Stimulated activated CD4-positive, alpha-beta T cell treated with anti-CD3 and anti-CD28 coated beads, TNF-alpha, amount 100 ng/mL, for 4 hours (primary cell): ENCODE data around the gene UNC5A.
A peak's percentile ranks its signal among the peaks of the same experiment; 100 is the strongest.

Experiments
- DNase-seq, 3 experiments: peaks; one replicate each; pipeline ENCODE4 v3.0.0-alpha.2; 2020; ENCODE audit warnings: low read depth in 3 of 3

The UNC5A gene

GRCh38 chr5:176820937-176821336 is 10.6 kb downstream of the UNC5A start:
- no peak for DNase-seq

DNA sequence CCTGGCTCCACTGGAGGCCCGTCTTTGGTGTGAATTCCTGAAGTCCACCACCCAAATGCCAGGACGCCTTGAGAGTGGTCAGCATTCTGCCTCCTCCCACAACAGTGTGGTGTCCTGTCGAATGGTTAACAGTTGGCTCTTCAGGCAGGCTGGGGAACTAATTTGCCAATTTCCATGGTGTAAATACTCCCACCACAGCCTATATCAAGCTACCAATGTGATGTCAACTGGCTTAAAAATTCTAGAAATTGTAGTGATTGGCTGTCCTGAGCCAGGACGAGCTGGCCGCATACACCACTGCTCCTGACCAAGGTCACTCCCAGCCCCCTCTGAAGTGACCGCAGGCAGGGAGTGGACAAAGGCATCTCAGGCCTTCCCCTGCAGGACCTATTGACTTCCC is 11.1 kb downstream of the UNC5A start:
- no peak for DNase-seq

DNA sequence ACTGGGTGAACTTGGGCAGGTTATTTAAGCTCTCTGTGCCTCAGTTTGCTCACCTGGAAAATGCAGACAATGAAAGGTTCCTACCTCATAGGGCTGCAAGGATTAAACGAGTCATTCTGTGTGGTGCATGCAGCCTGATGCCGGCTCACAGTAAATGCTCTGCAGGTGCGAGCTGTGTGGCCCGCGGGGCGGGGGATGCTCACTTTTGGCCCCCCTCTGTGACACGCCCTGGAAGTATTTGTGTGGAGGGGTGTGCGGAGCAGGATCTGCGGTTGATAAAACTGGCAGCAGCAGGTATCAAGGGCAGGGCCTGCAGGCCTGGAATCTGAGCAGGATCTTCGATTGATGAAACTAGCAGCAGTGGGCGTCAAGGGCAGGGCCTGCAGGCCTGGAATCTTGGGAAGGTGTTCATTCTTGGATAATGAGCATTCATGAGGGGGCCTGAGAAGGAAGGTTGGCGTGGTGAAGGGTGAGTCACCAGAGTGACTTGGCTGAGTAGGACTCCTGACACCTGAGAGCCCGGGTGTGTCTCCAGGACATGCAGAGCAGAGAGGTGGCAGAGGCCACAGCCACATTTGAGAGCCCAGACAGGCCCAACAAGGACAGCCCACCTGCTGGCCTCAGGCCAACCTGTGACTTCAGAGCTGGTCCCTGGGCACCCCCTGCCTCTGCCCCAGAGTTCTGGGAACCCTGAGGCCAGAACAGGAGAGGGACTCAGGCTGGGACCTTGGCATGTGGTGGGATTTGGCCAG is 11.9 kb downstream of the UNC5A start:
- DNase-seq: no peak

DNA sequence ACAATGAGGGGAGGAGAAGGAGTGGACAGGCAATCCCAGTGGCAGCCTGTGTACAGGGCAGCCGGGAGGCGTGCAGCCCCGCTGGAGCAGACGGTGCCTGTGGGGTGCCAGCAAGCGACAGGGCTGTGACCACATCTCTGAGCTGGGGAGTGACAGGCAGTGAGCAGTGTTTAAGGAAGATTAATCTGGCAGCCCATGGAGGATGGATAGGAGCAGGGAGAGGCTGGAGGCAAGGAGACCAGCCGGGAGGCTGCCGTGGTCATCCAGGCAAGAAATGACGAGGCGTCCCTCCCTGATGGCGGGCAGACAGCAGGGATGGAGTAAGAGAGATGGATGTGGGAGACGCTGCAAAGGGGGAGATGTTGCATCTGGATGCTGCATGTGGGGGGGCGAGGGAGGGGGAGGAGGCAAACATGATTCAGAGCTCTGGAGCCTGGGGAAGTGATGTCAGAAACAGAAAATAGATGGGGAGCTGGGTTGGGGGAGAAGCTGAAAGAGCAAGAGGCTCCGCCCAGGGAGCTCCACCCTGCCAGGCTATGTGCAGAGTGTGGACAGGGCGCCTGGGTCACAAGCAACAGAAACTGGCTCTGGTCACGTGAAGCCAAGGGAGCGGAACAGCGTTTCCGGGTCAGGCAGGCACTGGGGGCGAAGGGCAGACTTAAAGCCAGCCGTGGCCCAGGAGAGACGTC is 12.6 kb downstream of the UNC5A start:
- no peak for DNase-seq

DNA sequence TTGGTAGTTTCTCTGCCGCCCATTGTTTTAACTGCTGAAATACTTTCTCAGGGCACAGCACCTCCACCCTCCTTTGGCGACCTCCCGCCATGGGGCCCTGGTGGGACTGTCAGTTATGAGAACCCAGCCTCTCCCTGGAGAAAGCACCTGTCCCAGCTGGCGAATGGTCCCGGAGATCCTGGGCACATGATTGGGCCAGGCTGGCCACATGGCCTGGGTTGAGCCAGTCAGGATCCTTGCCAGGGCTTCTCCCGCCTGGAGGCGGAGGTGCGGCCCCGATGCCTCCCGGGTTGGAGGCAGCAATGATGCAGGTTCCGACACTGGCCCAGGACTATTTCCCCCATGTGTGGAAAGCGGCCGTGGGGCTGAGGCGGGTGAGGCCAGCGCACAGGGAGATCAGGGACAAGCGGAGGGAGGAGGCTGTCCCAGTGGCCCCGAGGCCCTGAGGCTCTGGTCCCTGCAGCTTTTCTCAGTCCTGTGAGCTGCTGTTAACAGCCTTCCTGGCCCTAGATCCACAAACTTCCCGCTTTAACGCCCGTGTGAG is 13.6 kb downstream of the UNC5A start:
- no peak for DNase-seq

GRCh38 chr5:176824604-176825003 is 14.2 kb downstream of the UNC5A start:
- DNase-seq: no peak

DNA sequence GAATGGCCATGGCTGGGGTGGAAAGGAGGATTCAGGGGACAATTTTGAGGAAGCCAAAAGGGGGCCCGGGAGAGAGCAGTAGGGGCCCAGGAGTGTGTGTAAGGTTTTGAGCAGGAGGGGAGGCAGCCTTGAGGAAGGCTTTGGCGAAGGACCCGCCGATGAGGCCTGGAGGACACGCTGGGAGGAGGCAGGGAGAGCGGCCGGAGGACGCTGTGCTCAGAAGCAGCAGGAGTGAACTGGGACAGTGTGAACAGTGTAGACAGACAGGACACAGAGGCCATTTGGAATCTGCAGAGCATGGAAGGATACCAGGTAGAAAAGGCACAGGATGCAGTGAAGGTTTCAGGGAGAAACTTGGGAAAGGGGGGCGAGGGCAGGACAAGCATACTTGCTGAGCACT is 14.9 kb downstream of the UNC5A start:
- DNase-seq: no peak

DNA sequence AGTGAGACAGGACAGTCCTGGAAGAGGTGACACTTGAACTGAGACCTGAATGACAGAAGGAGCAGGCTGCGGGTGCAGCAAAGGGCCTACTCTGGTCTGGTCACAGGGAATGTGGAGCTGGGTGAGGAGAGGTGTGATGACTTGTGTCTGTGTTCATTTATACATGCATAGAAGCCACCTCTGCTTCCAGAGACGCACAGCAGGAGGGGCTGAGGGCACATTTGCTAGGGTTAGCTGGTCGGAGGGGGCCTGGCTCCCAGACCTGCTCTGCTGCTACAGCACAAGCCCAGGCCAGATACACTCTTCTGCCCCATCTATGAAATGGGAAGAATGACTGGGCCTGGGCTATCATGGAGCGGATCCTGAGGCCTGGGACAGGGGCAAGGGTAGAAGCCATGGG is 15.6 kb downstream of the UNC5A start:
- no peak for DNase-seq

DNA sequence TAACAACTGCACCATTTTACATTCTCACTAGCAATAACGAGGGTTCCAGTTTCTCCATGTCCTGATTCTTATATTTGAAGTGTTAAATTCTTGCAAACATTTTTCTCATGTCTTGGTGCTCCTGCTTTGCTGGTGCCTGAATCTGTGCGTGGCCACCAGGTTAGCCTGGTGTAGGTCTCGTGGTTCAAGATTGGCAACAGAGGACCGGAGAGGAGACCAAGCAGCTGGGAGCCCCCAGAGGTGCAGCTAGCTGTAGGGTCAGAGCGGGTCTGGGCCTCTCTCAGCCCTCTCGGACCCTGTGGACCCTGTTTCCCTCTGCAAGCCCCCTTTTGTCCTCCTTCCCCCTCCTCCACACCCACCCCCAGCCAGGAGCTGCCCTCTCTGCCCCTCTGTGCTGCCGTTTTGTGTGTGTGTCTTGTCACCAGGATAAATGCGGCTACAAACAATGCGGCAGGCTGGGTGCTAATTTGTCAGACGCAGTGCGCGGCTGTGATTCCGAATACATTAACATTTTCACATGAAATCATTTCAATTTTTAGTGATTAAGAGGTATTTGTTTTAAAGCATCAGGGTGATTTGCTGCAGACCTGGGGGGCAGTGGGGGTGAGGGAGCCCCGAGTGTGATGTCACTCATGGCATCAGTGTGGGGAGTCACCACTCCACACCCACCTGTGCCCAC is 17.5 kb downstream of the UNC5A start:
- DNase-seq: no peak

GRCh38 chr5:176829320-176829719 is 19.0 kb downstream of the UNC5A start:
- DNase-seq: no peak

DNA sequence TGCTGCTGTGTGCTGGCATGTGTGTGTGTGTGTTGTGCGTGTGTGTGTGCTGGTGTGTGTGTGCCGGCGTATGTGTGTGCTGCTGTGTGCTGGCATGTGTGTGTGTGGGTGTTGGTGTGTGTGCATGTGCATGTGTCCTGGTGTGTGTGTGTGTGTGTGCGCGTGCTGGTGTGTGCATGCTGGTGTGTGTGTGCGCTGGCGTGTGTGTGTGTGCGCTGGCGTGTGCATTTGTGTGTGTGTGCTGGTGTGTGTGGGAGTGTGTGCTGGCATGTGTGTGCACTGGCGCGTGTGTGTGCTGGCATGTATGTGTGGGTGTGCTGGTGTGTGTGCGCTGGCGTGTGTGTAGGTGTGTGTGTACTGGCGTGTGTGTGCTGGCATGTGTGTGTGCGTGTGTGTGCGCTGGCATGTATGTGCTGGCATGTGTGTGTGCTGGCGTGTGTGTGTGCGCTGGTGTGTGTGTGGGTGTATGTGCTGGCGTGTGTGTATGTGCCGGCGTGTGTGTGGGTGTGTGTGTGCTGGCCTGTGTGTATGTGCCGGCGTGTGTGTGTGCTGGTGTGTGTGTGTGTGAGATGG is 20.1 kb downstream of the UNC5A start:
- DNase-seq: no peak

GRCh38 chr5:176830995-176831423 is 20.6 kb downstream of the UNC5A start:
- no peak for DNase-seq

DNA sequence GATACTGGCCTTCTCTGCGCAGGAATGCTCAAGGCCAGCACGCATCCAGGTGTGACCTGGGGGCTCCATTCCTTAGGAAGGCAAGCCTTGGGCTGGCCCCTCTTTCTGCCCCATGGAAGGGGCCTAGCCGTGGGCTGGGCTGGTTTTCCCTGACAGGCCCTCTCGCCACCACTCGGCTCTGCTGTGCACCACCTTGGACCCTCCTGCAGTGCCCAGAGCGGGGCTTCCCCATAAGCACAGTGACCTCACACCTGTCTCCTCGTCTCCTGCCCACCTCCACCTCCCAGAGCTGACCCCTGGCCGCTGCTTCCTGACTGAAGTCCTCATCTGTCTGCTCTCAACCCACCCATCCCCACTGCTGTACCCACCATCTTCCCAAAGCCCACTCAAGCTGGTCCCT is 21.1 kb downstream of the UNC5A start:
- no peak for DNase-seq

GRCh38 chr5:176832162-176832561 is 21.8 kb downstream of the UNC5A start:
- DNase-seq: no peak

DNA sequence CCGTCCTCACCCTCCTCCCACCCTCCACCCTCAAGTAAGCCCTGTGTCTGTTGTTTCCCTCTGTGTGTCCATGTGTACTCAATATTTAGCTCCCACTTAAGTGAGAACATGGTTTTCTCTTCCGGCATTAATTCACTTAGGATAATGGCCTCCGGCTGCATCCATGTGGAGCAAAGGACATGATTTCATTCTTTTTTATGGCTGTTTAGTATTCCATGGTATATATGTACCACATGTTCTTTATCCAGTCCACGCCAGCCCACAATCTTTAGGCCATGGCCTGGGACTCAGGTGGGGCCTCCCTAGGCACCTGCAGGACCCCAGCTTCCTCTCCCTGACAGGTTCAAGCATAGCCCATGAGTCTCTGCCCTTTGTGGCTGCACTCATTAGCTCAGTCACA is 22.9 kb downstream of the UNC5A start:
- DNase-seq: no peak

GRCh38 chr5:176835918-176836317 is 25.6 kb downstream of the UNC5A start:
- no peak for DNase-seq

DNA sequence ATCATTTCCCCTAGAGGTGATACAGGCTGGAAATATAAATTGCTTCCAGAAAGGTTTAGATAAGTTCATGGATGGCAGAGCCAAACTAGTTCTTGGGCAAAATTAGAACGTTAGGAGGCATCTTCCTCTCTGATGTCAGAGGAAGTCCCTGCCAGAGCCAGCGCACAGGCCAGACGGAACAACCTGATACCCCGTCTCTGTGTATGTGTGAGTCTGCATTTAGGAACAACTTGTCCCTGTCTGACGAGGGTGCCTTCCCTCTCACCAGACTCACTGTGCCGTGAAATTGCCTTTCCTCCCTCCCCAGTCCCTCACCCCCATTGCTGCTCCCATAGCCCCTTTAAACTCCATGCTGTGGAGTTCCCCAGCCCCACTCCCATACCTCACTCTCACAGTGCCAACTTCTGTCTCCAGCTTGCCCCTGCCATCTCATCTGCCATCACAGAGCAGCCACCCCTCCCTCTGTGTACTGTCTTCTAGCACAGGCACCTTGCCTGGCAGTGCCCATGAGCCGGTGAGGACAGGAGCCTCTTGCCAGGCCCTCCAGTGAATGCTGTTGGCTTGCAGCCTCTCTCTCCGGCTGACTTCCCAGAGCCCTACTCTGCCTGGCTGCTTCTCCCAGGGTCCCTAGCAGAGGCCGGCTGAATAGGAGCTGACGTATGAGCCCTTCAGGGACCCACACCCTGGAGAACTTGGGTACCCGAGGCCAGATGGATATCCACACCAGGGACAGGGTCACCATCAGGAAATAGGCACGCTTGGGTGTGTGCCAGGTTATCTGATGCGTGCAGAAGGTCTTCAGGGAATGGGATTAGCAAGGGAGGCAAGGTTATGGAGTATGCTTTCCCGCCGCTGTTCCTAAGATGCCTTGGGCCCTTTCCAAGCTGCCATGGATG is 26.7 kb downstream of the UNC5A start:
- no peak for DNase-seq

DNA sequence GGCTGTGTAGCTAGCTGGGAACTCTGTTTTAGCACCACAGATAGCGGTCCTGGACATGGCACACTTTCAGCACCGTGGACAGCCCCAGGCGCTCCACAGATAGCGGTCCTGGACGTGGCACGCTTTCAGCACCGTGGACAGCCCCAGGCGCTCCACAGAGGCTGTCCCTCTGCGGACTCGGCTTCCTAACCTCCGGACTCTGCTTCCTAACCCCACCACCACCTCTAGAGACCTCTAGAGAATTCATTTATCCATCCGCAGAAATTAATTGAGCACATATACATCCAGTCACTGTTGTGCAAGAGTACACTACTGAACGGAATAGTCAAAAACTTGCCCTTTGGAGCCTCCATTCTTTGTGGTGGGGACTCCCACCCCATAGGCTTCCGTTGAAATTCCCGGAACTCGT is 27.4 kb downstream of the UNC5A start:
- peak; percentile 19 to 44 (median 33) for DNase-seq

- no peak for DNase-seq
Observed at GRCh38 chr5:176843673-176844072, 33.3 kb downstream of the UNC5A start.

DNA sequence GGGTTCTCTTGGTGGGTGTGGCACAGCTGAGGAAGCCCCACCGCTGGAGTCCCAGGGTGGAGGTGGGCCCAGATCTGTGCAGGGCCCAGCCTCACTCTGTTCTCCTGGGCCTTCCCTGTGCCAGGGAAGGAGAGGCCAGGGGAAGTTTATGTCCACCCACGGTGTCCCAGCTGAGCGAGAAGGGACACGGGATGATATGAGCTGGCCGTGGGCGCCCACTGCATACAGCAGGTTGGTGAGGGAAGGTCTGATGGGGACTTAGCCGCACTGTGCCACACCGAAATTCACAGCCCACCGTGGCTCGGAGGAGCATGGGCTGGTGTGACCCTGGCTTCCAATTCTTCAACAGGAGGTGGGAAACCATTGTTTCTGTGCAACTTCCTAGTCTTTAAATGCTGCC is 33.9 kb downstream of the UNC5A start:
- DNase-seq: no peak

DNA sequence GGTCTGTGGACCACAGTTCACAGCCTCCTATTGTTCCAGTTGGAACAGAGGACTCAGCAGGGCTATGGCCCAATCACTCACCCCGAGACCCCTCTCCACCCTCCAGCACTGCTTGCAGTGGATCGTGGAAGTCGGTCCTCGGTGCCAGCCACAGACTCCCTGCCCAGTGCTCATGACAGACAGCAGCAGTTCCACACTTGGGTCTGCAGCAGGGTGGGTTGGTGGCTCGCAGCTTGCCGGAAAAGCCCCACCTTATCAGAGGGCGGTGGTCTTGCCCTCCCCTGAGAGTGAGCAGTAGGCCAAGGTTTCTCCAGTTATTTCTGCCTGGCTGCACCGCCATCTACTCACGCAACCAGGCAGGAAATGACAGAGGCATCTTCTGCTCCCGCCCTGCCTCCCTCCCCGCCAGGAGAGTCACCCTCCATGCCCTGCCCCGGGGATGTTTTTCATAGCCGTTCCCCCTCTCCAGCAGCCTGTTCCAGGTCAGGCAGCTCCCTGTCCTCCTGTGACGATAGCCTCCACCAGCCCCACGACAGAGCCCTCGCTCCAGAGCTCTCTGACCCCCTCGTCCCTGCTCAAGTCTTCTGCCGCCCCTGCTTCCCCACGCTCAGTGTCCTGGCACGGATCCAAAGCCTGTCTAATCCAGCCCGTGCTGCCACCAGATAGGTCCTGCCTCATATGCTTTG is 34.5 kb downstream of the UNC5A start:
- DNase-seq: no peak
